LoVo (cell line): ENCODE measurements around the gene ZC3H8.
"Not testable (repeated sequence)": the region's sequence is repeated elsewhere in the genome, so short reads cannot be mapped to it uniquely, and the experiment has no call there.

Experiments
- DNase-seq: peaks from one replicate; pipeline ENCODE4 v3.0.0-alpha.2; 2016; ENCODE audit warnings: low spot score

Gene ZC3H8

DNA sequence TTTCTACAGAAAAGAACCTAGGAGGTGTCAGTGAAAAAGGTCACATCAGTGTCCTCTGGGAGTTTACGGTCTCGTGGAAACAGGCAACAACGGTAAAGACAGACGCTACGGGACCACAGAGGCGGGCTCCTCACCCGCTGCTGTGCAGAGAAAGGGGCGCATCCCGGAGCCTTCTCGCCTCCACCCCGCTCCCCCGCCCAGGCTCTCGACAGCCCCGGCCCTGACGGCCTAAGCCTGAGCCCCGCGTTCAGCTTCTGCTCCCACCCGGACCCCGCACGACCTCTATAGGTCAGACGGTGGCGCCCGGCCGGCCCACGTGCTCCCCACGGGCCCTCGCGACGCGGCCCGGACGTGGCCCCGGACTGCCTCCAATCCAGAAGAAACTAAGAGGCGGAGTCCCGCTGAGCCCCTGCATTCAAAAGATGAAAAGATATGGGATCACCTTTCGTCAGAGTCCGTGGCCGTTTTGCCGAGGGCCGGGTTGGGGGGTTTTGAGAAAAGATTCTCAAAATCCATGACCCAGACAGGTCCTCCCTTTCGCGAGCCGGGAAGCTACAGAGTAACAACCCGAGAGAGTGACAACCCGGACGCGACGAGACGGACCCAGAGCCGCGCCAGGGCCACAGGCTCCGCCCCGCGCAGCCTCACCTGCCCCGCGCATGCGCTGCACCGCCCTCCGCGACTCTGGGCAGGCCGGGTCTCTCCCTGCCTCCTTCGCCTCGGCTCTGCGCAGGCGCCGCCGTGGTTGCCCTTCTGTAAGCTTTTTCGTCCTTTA is at the start of gene ZC3H8:
Gene ZC3H8 (minus strand): TSS at position 577 of the 775 bp plus-strand sequence. CDS start 61 bp downstream, at position 516.
- DNase-seq = peak; percentile 96

DNA sequence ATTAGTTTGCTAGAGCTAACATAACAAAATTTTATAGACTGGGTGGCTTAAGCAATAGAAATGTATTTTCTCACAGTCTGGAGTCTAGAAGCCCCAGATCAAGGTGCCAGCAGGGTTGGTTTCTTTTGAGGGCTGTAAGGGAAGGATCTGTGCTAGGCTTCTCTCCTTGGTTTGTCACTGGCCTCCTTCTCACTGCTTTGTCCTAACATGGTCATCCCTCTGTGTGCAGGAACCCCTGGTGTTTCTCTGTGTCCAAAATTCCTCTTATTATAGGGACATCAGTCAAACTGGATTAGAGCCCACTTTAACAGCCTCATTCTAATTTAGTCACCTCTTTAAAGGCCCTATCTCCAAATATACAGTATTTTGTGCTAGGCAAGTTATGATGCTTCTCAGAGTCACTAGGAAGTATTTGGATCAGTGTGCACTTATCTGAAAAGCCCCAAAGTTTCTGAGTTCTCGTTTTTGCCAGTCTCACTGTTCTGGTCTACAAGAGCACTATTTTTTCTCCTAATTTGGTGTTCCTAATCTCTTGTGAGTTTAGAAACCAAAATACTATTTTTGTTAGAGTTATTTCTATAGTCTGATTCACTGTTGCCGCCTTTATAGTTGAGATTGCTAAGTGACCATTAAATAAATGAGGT is 49.6 kb upstream of the ZC3H8 start:
- DNase-seq = no peak

DNA sequence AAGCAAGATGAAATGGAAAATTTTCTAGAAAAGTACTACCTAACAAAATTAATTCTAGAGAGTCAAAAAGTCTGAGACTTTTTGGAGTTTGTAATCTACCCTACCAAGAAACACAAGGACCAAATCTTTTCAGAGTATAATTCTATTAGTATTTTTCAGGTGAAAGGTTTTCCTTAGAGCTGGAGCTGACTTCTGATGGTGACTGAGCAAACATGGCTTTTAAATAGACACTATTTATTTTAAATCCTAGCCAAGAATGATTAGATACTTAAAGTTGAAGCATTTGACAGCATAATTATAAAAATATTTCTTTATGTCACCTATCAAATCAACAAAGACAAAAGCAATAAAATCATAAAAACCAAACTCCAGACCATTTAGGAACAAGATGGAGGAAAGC is 47.1 kb upstream of the ZC3H8 start:
- no peak for DNase-seq

DNA sequence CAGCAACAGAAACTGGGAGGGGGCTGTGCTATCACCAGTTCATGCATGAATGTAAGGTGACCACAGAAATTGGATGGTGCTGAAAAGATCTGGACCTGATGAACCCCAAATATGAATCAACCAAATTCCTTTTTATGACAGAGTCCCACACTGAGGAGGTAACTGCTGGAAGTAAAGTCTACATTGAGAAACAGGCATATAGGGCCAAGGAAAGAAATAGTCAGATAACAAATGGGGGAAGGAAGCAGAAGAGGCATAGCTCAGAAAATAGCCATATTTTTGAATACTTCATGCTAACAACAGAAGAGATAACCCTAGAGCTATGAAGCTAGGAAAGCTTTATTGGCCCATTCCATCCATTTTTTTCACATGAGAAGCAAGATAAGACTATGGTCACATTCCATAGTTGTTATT is 46.3 kb upstream of the ZC3H8 start:
- DNase-seq = no peak

DNA sequence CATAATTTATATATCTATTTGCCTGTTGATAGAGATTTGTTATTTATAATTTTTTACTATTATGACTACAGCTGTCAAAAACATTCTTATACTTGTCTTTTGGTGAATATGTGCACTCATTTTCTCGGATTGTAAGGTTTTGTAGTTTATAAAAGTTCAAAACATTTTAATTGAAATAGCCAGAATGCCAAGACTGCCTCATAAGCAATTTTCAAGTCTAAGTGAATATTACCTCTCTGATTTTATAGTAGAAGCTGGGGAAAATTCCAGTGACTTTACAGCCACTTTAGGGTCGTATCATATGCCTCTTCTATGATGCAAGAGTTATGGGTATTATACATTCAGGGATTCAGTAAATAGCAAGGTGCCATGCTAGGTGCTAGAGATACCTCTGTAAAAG is 41.6 kb upstream of the ZC3H8 start:
- DNase-seq = no peak

DNA sequence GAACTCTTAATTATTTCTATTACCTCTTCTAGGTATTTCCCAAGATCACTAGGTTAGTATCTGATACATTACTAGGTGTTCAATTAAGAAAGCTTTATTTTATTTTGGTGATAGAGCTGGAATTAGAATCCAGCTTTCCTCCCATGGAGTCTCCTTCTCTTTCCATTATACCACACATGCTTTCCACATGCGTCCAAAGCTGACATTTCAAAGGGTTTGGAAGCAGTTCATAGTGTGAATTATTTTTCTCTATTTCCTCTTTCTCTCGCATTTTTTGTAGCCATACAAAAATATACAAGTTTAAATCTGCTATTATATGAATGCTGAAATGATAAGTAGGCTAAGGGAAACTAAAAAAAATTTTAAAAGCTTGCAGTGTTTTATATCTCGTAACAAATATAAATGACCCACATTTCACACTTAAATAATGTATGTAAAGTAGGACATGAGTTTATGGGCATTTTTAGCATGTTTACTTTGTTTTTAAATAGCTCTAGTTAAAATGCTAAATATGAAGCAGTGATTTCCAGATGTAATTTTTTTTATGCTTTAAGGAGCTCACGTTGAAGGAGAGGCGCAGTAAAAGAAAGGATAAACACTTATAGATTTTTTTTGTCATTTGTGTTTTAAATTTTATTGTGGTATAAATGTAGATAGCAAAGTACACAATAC is 40.7 kb upstream of the ZC3H8 start:
- DNase-seq = no peak

DNA sequence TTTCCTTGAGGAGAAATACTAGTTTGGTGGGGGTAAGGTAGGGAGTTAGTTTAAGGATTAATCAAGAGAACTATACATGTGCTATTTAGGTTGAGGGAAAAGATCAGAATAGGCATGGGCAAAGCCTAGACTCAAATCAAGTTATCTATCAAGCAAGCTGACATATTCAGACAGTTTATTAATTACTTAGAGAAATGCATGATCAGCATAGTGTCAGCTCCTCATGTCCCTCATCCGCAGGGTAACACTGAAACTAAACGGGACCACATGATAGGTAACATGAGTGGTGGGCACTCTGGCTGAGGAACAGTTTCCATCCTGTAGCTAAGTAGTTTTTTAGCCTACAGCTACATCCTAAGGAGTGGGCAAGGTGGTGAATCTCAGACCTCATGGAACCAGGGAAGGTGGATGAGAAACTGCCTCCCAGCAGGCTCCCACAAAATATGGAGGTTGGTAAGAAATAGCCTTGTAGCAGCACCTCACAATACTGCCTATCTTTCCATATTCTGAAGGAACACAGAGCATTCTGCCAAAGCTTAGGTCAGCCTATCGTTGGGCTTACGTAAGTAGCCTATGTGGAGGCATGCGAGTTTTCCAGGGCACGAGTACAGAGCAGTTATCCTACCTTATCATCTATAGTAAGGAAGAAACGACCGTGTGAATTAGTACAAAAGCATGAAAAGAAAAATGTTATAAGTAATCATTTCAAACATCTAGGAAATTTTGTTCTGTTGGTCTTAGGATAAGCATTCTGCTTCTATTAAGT is 39.0 kb upstream of the ZC3H8 start:
- DNase-seq = no peak

DNA sequence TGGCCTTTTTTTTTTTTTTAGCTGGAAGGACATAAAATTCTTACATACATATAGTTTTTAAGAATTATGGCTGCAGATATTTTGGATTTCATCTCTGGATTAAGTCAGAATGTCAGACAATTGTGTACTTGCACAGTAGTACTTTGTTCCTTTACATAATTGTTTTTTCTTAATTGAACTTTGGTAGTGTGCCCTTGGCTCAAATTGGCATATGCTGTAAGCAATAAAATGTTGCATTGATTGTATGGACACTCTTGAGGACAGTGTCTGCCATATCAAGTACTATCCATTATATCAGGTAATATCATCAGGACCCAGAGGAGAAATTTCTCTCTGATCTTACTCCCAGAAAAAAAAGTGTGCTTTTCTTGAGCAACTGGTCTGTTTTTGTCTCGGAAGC is 35.8 kb upstream of the ZC3H8 start:
- no peak for DNase-seq

DNA sequence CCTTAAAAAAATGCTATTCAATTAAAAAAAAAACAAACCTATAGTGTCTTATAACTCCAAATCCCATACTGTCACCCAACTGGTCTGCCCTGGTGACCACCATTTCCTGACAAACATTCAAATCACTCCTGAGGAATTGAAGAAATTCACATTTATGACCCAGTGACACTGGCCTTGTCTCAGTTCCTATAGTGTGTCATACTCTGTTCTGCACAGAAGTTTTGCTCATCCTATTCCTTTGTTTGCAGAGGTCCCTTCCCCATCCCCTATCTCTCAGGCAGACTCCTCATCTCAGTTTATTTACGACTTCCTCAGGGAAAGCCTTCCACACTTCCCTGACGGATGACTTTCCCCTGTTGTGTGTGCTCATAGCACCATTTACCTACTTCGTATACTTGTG is 35.2 kb upstream of the ZC3H8 start:
- no peak for DNase-seq

DNA sequence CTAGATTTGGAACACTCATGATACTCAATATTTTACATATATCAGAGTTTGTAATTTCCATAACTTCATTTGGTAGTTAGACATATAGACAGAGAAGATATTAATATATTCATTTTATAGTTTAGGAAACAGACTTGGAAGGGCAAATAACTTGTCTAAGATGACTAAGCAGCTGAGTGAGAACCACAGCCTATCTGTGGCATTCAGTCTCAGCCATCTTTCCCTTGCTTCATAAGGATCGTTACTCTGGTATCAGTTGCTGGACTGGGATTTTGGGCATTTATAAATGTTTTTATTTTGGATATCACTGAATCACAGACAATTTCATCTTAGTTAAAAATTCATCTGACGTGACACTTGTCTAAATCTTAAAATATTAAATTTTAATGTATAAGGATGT is 28.7 kb upstream of the ZC3H8 start:
- DNase-seq = not testable (repeated sequence)

DNA sequence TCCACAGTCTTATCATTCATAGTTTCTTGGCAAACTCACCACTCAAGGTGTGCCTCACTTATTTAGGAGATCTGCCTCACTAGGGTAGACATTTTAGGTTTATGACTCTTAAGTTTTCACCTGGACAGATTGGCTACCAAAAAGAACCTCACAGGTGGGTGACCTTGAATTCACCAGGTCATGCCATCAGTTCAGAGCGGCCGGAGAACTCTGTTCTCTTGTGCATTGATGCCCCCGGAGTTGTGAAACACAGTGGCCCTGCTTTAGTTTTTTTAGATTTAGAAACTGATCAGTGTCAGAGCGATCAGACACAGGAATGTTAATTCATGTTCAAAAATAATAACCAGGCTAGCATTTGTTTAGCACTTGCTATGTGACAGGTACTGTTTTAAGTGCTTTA is 27.2 kb upstream of the ZC3H8 start:
- DNase-seq = not testable (repeated sequence)

DNA sequence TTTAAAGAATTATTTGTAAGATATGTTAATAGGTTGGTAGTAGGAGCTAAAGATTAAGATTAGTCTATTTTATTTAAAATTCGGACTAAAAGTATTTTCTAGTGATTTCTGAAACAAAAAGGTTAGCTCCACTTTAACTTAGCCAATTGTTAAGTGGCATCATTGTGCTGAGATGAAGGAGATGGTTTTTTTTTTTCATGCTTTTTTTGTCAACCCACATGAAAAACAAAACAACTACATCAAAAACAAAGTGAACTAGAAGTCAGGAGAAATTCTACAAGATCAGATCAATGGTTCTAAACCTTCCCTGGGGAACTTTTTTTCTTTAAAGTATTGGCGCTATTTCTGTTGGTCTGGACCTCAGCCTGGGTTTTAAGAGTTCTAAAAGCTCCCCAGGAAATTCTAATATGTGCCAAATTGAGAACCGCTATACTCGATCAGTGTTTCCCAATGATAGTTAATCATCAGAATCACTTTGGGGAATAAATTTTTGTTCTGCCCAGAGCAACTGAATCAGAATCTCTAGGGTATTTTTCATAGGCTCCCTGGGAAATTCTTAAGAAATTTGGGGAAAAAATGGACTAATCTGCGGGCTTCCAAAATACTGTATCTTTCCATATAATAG is 22.9 kb upstream of the ZC3H8 start:
- no peak for DNase-seq

DNA sequence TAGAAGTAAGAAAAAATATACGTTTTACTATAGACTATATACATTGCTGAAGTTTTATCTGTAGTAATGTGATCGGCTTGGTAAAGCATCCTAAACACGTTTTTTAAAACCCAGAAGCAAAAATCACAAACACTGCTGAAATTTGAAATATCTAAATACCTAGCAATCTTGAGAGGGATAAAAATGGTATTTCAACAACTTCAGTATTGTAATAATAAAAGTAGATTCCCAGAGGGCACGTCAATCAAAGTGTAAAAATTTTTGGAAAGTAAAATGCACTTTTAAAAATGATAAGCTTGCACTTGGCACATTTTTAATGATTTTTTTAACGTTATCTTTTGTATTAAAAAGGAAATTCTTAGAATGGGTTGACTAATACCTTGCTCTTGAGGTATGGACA is 22.1 kb upstream of the ZC3H8 start:
- DNase-seq = no peak

DNA sequence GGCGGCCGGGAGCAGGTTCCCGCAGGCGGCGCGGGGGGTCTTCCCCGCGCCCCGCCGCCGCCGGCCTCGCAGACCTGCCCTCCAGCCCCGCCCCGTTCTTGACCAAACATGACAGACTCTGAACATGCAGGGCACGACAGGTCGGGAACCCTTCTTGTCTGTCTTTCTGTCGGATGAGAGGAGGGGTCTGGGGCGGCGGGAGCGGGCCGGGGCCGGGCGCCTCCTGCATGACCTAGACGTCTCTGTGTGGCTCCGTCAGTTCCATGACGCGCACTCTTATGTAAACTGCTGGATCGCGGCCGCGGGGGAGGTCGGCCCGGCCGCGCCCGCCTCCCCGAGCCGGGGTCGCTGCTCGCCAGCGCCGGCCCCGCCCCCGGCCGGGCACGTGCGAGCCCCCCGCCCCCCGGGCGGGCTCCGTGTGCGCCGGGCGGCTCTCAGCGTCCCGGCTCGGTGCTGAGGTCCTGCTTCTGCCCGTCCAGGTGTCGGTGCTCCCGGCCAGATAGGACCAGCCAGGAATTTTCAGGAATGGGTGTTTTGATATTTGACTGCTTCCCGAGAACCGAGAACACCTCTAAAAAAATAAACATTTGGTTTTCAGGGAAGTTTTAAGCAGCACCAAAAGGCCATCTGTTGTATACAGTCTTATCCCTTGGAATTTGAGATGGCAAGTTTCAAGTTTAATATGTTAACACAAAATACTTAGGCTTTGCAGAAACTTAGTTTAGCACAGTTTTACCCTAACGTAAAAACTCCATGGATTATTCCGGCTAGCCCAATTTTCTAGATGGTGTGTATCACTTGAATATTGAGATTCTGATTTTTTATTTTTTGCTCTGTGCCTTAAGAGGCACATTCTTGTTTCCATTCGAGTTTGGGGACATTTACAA is 21.3 kb upstream of the ZC3H8 start:
- DNase-seq = peak; percentile 72

DNA sequence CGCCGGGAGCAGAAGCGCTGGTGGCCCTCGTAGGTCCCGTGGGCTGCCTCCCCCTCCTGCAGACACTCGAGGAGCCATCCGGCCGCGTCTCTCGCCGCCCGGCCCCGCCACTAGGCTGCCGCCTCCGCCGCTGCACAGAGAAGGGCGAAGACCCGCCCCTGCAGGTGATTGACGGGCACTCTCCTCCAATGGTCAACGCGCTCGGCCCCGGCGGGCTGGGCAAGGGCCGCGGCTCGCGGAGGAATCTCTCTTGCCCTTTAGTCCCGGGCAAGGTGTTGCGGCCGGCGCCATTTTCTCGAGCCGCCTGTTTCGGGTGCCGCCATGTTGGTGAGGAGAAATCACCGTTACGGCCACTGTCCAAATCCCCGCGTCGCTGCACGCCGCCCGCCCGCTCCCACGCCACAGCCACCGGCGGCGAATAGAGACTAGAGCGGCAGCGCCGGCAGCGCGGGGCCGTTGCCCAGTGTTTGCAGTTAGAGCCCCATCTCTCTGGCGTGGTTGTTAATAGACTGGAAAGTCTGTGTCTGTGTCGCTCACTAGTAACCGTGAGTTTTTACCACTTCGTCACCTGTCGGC is 20.6 kb upstream of the ZC3H8 start, which contains the start of gene ZC3H6:
Gene ZC3H6 (plus strand): TSS at position 287 of the 576 bp plus-strand sequence. CDS start 398 bp downstream, outside the sequence.
- DNase-seq = peak; percentile 98

DNA sequence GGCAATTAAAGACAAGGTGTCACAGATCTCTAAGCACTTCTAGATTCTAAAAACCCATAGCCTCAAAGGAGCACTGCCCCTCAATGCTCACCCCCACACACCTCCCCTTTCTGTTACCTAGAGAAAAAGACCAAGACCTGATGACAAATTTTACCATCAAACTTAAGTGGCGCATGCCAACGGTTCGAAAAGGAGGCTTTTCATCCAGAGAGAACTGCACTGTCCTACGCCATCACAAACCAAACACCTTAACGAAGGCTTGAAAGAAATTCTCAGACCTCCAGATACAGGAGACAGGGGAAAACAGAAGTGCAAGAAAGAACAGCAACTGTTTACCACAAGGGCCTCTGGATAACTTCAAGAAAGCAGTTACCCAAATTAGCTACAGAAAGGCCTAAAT is 18.5 kb upstream of the ZC3H8 start:
- DNase-seq = no peak

DNA sequence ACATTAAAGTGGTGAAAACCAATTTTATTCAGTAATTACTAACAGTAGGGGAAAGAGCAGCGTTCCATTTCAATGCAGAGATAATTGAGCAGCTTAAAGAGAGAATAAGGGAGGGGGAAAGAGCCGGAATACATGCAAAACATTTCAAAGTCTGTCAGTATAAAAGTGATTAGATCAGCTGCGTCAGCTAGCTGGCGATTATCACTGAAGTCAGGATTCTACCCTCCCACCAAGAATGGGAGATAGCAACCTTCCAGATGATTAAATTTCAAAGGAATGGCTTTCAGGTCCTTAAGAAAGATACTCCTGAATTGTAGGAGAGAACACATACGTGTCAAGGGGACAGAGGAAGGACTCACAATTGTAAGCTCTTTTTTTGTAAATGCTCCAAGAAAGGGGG is 17.8 kb upstream of the ZC3H8 start:
- no peak for DNase-seq

DNA sequence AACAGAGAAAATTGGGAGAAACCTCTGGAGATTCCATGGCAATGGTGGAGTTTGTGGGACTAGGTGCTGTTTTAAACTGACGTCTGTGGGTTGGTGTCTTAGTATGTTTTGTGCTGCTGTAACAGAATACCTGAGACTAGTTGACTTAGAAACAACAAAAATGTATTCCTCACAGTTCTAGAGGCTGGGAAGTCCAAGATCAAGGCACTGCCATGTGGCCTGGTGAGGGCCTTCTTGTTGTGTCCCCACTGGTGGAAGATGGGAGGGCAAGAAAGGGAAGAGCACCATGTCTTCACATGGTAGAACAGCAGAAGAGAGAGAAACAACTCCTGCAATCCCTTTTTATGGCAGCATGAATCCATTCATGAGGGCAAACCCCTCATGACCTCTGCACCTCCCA is 13.7 kb upstream of the ZC3H8 start:
- no peak for DNase-seq

DNA sequence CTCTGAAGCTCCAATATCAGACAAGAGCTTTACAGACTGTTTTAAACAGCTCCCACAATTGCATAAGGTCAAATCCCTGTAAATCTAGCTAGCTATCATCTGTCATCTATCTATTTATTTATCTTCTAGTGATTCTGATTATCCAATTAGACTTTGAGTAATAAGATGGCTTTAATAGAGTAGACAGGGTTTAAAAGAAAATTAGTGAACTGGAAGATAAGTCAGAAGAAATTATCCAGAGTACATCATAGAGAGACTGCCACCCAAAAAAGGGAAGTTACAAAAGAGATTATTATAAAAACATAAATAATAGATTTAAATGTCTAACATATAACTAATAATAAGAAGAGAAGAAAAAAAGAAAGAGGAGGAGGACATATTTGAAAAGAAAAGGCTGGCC is 8.0 kb upstream of the ZC3H8 start:
- DNase-seq = no peak

DNA sequence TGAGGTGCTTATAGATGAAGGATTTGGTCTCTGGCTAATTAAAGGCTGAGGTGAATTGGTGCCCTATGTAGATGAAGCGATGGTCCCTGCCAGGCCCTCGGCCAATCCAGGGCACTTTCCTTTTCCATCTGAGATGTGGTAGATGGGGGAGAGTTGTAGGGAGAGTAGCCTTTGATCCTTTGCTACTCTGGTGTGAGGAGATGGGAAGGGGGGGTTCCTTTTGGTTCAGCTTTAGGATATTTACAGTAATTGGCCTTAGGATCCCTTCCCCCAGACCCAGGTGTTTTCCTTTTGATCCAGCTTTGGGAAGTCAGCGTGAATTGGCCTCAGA is 5.4 kb upstream of the ZC3H8 start:
- DNase-seq = no peak
